ENCODE measurements around the gene NDRG2.
A peak's percentile ranks its signal among the peaks of the same experiment; 100 is the strongest.

Gene NDRG2

DNA sequence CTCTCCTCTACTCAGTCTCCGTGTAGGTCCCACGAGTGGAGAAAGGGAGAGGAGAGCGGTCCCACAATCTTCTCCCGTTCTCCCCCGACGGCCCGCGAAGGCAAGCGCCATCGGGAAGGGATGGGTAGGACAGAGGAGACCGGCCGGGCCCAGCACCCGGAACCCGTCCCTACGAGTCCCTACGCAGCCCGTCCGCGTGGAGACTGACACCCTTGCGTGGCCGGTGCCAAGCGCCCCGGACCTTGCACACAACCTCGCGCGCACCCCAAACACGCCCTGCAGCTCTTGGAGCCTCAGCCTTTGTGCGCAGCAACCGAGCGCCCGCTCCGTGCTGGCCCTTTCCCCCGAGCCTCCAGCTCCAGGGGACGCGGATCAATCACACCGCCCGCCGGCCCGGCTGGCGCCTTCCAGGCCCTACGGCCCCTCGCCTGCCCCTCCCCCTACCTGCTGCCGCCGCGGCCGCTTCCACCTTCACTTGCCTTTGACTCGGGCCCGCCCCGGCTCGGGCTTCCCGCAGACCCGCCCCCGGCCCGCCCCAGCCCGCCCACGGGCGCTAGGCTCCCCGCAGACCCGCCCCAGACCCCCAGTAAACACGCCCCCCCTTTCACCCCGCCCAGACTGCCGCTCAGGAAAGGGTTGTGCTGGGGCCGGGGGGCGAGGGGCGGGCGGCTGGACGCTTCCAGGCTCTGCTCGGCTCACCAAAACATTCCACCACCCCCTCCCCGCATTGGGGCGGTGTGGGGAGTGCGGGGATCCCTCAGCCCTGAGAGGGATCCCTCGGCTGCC is at the start of gene NDRG2:
TSS of gene NDRG2 (minus strand) at position 477 of the 786 bp plus-strand sequence. CDS start 1,746 bp downstream, outside the sequence.
- peak; percentile 49 for DNase-seq (ENCODE audit: low spot score)

DNA sequence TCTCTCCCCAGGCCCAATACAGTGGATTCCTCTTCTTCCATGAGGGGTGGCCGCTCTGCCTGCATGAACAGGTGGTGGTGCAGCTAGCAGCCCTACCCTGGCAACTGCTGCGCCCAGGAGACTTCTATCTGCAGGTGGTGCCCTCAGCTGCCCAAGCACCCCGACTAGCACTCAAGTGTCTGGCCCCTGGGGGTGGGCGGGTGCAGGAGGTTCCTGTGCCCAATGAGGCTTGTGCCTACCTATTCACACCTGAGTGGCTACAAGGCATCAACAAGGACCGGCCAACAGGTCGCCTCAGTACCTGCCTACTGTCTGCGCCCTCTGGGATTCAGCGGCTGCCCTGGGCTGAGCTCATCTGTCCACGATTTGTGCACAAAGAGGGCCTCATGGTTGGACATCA is 49.1 kb upstream of the NDRG2 start:
- no peak for DNase-seq (ENCODE audit: low spot score)

DNA sequence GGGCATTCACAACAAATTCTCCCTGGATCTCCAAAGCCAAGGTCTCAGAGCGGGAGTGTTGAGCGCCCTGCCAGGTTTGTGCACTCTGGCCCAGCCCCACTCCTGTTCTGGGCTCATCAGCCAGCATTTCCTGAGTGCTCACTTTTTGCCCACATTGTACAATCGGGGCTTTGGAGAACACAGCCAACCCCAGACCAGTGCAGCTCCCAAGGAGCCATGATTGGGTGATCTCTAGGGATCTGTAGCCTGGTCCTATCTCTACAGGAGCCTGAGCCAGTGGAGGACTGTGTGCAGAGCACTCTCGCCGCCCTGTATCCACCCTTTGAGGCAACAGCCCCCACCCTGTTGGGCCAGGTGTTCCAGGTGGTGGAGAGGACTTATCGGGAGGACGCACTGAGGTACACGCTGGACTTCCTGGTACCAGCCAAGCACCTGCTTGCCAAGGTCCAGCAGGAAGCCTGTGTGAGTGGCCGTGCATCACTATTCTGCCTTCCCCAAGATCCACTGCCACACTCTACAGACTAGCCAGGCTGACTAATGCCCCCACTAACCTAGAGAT is 48.0 kb upstream of the NDRG2 start:
- peak; percentile 11 for DNase-seq (ENCODE audit: low spot score)

DNA sequence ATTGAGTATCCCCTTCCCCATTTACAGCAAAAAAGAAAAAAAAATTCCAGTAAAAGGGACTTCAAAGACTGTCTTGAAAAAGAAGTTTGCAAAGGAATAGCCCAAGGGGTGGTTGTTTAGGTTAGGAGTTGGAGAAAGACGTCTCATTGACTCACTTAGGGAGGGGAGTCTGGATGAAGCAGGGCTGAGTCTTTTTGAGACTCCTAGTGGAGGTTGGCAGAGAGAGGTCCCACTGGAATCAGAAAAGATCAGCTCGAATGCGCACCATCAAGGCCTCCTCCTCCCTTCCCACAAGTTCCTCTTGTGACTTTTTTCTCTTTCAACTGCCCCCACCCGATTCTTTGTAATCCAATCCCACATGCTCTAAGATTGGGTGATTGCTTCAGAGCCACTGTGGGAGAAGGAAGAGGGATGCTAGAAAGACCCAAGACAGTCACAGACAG is 47.2 kb upstream of the NDRG2 start:
- DNase-seq (ENCODE audit: low spot score) = peak; percentile 82

DNA sequence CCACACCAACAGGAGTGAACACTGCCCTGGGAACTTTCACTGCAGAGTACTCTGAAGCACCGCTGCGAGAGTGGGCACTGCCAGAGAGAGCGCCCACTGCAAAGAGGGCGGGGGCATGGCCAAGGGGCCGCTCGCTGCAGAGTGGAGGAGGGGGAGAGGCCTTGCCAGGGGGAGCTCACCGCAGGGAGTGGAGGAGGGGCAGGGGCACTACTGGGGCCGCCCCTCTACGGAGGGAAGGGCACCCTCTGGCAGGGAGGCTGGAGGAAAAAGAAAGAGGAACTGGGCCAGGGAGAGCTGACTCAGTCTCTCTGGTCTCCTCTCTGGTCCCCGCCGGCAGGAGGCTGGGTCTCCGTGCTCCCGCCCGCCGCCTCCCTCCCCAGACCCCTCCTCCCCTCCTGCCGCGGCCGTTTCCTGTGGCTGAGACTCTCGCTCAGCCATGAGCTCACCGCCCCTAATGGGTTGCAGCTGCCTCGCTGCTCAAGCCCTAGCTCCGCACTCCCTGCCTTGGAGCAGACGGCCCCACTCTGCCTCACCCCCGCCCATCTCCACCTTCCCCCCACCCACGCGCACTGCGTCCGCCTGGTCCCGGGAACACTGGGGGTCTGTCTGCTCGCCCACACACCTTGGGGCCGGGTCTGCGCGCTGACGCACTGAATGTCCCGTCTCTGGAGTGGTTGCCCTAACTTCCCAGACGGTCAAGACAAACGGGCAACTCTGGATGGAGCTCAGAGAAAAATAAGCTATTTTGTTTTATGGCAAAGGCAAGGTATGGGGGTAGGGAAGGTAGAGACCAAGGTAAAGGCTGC is 46.6 kb upstream of the NDRG2 start:
- peak; percentile 93 for DNase-seq (ENCODE audit: low spot score)

DNA sequence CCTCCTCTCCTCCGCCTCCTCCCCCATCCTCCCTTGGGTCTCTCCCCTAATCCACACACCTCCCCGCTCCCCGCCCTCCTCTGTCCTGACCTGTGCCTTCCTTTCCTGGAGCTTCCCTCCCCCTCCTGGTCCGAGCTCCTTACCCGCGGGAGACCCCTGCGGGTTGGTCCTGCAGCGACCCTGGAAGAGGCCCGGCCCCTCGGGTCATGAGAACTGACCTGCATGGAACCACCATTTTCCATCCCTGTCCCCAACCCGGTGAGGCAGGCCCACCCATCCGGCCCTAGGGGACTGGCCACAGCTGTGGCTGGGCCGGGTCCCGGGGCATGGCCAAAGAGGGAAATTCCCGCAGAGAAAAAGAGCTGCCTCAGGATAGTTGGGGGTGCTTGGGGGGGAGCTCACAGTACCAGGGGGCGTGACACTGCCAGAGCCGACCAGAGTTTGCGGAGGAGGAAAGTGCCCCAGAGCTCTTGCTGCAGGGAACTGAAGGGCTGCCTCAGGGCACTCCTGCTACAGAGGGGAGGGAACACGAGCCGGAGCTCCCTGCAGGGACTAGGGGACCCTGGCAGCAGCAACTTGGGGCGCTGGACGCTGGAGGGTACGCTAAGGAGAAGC is 45.9 kb upstream of the NDRG2 start:
- DNase-seq (ENCODE audit: low spot score) = peak; percentile 64

DNA sequence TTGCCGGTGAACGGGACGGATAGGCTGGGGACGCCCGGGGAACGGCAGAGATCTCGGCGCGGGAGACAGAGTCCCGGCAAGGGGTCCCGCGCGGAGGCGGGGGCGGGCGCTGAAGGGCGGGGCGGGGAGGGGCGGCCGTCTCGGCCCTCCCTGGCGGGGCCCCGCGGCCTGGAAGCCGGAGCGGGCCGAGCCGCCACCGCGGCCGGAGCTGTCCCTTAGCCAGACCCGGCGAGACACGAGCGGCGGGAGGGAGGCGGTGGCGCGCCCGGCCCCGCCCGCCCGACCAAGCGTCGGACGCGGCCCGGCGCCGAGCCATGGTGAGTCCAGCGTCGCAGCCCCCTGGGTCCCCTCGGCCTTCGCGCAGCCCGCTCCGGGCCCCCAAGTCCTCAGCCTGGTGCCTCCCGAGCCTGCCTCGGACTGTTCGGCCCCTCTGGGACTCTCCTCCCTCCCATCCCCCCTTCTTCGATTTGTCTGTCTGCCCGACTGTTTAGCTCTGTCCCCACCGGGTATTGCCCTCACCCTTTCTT is 45.3 kb upstream of the NDRG2 start, which contains the start of gene ARHGEF40:
TSS of gene ARHGEF40 (plus strand) at position 222 of the 527 bp plus-strand sequence. CDS start at position 315, 93 bp downstream.
- peak; percentile 85 for DNase-seq (ENCODE audit: low spot score)

DNA sequence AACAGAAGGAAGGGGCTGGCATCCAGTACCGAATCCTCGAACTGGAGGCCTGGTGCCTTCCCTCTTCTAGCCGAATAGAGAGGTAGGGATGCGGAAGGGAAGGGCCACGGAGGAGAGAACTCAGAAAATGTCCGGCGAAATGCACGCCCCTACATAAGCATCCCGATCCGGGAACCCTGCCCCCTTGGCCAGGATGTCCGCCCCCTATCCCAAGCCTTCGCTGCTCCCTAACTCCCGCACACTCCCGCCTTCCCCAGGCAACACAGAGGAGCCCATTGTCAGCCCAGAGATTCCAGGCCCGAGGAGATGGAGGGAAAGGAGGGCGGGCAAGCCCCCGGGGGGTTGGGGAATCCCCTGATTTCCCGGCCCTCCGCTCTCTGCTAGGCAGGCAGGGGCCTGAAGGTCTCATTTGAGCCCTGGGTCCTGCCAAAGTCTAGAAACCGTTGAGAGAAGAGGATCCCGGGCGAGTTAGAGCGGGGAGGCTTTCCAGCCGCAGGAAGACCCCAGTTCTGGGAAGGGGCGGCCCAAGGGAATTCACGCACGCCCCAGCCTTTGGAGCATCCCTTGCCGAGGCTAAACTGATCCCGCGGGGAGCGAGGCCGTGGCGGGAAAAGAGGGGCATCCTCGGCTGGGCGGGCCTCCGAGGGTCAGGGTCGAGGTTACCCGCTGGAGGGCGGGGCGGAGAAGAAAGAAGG is 44.7 kb upstream of the NDRG2 start:
- peak; percentile 45 for DNase-seq (ENCODE audit: low spot score)

DNA sequence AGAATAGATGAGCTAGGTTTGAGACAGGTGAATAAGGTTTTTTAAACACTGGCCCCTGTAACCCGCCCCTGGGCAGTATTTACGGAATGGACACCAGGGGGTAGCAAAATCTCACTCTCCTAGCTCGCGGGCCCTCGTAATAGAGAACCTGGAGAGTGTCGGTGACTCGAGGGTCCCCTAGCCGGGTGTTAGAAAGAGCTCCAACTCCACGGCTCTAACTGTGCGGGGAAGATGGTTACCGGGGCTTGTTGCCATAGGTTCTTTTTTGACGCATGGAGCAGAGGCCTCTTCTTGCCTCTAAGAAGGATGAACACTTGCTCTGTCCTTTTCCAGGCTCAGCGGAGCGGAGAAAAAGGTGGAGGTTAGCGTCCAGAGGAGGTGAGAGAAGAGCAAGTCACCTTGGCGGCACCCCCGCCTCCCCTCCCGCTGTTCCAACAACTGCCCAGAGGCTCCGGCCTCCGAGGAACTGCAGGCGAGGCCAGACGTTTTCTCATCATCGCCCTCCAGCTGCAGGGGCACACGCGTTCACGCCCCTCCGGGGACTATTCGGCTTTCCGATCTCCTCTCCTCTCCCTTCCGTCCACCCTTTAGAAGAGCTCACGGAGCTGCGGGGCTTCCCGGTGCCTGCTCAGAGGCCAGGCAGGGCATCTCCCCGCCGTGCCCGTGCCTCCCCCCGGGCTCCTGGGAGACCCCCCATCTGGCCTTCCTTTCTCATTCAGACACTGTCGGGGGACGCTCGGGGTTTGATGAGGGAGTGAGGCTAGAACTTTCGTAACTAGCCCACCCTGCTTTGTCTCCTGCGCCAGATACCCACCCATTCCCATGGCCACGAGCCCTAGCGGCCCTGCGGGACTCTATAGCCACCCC is 43.9 kb upstream of the NDRG2 start:
- DNase-seq (ENCODE audit: low spot score) = peak; percentile 63

DNA sequence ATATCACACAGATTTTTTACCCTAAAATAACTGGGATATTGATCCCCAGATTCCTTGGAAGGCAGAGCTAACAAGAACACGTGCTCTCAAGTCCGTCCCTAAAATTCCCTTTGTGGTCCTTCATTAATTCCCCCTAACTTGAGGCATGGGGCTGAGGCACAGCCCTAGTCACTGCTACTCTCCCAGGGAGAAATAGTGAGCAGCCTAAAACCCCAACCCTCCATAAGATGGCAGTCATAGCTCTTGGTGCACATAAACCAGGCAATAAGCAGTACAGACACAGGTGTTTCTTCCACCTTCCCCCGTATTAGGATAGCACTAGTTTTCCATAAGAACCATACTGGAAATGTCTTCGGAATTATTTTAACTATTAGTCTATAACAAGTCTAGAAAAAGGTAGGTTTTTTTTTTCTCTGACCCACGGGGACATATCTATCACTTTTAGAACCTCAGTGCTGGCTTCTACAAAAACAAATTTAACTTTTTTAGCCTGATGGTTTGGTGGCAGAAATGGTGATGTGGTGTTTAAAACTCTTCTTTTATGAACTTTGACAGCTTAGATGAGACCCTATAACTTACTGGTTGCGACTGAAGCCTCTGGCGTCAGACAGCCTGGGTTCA is 42.1 kb upstream of the NDRG2 start:
- DNase-seq (ENCODE audit: low spot score) = no peak

DNA sequence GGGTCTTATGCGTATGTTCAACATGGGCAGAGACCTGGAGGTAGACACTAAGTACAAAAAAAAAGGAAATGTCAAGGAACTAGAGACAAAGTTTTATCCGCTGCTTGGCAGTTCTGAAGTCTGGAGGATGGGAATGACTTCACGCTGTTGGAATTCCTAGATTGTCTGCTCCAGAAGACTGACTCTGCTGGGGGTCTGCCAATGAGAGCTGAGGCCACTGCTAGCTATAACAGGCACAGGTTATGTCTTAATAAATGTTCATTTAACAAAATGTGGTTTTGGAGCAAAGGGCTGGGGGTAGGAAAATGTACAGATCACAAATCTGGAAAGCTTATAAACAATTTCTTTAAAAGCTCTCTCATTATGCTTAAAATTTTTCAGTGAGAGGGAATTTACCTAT is 38.6 kb upstream of the NDRG2 start:
- peak; percentile 74 for DNase-seq (ENCODE audit: low spot score)

DNA sequence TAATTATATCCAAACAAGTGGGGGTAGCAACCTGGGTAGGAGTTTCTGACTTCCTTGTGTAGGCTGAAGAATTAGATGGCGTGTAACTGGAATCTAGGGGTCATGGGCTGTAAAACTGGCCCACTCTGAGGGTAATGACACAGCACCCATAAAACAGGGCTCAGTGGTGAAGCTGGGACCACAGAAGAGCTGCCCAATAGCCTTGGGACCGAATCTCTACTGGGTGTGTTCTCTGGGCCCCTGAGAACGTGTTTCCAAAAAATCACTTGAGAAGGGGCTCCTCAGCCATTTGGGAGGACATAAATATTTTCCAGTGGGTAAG is 36.4 kb upstream of the NDRG2 start:
- no peak for DNase-seq (ENCODE audit: low spot score)

DNA sequence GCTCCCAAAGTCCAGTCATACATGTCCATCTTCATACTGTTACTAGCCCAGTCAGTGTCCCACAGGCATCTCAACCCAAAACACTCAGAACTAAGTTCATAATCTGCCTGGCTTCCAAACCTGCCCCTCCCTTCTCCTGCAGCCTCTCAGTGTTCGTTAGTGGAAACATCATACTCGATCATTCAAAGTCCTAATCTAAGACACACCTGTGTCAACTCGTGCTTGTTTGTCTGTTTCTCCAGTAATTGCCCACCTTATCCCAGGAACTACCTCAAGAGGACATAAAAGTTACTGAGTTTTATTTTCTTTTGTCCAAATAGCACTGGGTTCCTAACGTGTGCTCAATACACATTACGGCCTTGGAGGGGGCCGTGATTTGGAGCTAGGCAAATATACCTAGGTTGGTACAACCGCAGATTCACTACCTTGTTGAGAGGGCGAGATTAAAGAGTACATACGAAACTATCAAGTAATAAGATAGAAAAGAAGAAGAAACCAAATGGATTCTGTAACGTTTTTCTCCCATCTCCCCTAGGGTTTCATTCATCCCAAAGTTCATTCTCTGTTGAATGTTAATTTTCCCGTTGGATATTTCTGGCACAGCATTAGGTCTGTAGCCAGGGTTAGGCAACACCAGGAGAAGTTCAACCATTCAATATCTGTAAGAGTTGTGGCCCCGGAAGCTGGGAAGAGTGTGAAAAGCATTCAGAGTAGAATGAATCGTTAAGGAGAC is 35.9 kb upstream of the NDRG2 start:
- DNase-seq (ENCODE audit: low spot score) = no peak

DNA sequence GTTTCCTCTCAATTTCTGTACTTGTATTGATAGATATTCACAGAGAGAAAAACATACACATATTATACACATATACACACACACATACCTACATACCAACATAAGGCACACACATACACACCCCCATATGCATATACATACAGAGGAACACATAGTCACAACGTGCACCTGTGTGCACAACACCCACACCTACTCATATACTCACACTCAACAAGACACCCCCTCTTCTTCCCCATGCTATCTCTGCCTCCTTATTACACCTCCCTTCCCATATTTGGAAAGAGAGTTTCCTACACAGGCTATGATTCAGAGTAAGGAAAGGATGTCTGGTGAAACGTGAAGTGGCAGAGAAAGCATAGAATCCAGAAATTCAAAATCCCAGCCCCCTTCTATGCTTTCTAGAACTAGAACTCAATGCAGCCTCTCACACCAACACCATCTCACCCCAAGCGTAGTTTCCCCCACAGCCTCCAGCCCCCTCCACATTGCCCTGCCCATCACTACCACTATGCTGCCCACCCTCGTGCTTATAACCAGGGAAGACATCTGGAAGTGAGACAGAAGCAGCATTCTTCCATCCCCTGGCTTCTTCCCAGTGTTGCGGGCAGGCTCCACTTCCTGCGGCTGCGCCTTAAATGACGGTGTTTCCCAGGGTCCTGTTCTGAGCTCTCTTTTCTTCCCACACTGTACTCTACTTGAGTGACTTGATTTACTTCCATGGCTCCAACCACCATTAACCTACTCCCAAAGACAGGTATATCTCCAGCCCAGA is 35.2 kb upstream of the NDRG2 start:
- DNase-seq (ENCODE audit: low spot score) = no peak

DNA sequence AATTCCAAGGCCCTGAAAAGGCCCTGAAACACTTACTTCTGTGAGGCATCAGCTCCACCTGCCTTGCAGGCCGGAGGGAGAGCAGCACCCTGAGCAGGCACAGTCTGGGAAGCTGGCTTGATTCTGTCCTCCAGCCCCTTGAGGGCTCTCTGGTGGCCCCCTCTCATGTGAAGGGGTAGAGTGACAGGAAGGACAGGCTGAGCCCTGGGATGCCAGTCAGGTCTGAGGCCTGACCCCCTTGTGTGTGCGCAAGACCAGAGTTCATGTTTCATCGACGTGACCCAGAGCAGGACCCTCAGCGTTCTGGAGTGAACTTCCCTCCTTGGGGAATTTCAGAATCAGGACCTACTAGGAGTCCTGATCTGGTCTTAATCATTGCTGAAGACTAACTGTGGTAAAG is 34.0 kb upstream of the NDRG2 start:
- no peak for DNase-seq (ENCODE audit: low spot score)

DNA sequence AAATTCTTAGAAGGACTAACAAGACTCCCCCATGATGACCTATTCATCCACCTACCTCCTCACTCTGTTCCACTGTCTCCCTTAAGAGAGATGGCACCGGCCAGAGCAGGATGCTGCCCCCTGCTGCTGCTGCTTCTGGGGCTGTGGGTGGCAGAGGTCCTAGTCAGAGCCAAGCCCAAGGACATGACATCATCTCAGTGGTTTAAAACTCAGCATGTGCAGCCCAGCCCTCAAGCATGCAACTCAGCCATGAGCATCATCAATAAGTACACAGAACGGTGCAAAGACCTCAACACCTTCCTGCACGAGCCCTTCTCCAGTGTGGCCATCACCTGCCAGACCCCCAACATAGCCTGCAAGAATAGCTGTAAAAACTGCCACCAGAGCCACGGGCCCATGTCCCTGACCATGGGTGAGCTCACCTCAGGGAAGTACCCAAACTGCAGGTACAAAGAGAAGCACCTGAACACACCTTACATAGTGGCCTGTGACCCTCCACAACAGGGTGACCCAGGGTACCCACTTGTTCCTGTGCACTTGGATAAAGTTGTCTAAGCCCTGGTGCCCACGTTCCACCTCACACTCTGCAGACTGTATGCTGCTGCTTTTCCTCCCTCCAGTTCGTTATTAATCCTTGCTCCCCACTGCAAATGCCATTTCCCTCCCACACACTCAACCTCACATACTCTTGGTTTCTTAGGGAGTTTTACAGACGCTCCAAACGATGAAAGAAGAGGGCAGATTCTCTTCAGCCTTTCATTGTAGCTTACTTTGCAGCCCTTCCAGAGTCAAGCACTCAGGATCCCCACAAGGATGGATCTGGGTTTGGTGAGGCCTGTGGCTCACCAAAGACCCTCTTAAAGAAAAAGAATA is 33.2 kb upstream of the NDRG2 start, which contains the start of gene RNASE8:
TSS of gene RNASE8 (plus strand) at position 20 of the 873 bp plus-strand sequence. CDS start at position 91, 71 bp downstream.
- no peak for DNase-seq (ENCODE audit: low spot score)

DNA sequence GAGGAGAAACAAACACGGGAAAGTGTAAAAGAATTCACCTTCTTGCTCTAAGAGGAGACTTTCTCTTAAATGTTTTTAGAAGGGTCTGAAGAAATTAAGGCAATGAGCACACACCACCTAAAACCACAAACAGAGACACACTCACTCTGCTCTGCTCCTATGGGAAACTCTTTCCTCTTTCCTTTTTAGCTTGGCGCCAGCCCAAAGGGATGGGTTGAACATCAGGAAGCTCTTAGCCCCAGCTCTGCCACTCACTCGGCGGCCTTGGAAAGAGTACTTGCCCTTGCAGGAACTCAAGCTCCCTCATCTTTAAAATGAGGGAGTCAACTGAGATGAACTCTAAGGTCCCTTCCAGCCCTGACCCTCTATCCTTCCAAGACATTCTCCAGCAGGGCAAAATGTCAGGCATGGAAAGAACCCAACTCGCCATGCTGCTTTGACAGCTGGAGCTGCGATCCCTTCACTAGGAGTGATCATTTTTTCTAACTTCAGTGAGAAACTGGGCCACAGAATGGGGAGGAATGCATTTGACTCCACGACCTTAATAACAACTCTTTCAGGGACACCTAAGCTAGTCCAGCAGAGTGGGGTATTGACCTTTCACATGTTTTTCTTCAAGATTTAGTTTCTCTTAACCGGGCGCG is 31.8 kb upstream of the NDRG2 start:
- no peak for DNase-seq (ENCODE audit: low spot score)
